Measurements from ENCODE around the gene FOSL2.
A peak's percentile ranks its signal among the peaks of the same experiment; 100 is the strongest.

The FOSL2 gene

GRCh38 chr2:28392297-28393113 lies at the start of gene FOSL2:
Gene FOSL2 (plus strand): TSS chr2:28392858. CDS start chr2:28393721, 863 bp downstream.
- no peak for TF ChIP-seq CTCF (IDR thresholded peaks at IDR 0.05; ENCODE audit: low read depth, low read length, missing control alignments)
- DNase-seq (ENCODE audit: low read depth): peak; percentile 100
- peak within 1 kb of the TSS; percentile 97 for H3K4me3 ChIP-seq (ENCODE audit: low read depth, low read length)
- in situ Hi-C loops (cut with HindIII; ENCODE audit: low sequenced_read_pairs): no loop called here

- no peak overlapping the region for H3K4me3 ChIP-seq (ENCODE audit: low read depth, low read length)
- TF ChIP-seq CTCF (IDR thresholded peaks at IDR 0.05; ENCODE audit: low read depth, low read length, missing control alignments): no peak
- no peak for DNase-seq (ENCODE audit: low read depth)
- in situ Hi-C loops (cut with HindIII; ENCODE audit: low sequenced_read_pairs): no loop called here
These were observed 49.3 kb upstream of the FOSL2 start for GRCh38 chr2:28343184-28343942.

GRCh38 chr2:28343971-28344715 lies 48.5 kb upstream of the FOSL2 start:
- no peak for DNase-seq (ENCODE audit: low read depth)
- no peak for TF ChIP-seq CTCF (IDR thresholded peaks at IDR 0.05; ENCODE audit: low read depth, low read length, missing control alignments)
- H3K4me3 ChIP-seq (ENCODE audit: low read depth, low read length): no peak overlapping the region

GRCh38 chr2:28344756-28345373 lies 47.8 kb upstream of the FOSL2 start:
- TF ChIP-seq CTCF (IDR thresholded peaks at IDR 0.05; ENCODE audit: low read depth, low read length, missing control alignments): no peak

More at GRCh38 chr2:28343971-28344715, 48.5 kb upstream of the FOSL2 start:
- in situ Hi-C loops (cut with HindIII; ENCODE audit: low sequenced_read_pairs): no loop called here

GRCh38 chr2:28345619-28346018 lies 47.0 kb upstream of the FOSL2 start:
- no peak overlapping the region for H3K4me3 ChIP-seq (ENCODE audit: low read depth, low read length)
- in situ Hi-C loops (cut with HindIII; ENCODE audit: low sequenced_read_pairs): no loop called here
- no peak for TF ChIP-seq CTCF (IDR thresholded peaks at IDR 0.05; ENCODE audit: low read depth, low read length, missing control alignments)
- no peak for DNase-seq (ENCODE audit: low read depth)

More at GRCh38 chr2:28344756-28345373, 47.8 kb upstream of the FOSL2 start:
- no peak overlapping the region for H3K4me3 ChIP-seq (ENCODE audit: low read depth, low read length)
- in situ Hi-C loops (cut with HindIII; ENCODE audit: low sequenced_read_pairs): no loop called here
- DNase-seq (ENCODE audit: low read depth): no peak

- no peak for DNase-seq (ENCODE audit: low read depth)
- no peak overlapping the region for H3K4me3 ChIP-seq (ENCODE audit: low read depth, low read length)
- no peak for TF ChIP-seq CTCF (IDR thresholded peaks at IDR 0.05; ENCODE audit: low read depth, low read length, missing control alignments)
- in situ Hi-C loops (cut with HindIII; ENCODE audit: low sequenced_read_pairs): no loop called here
These were observed 46.1 kb upstream of the FOSL2 start for GRCh38 chr2:28346587-28346986.
